GM21447 (cell line): ENCODE data around the gene ZNF77.
"Not testable (repeated sequence)": the region's sequence is repeated elsewhere in the genome, so short reads cannot be mapped to it uniquely, and the experiment has no call there.

Experiments used
- ATAC-seq: cut with Tn5 transposase; IDR thresholded peaks from one replicate; pipeline ENCODE4 v1.9.1; 2021; ENCODE audit not compliant: unreplicated experiment

ZNF77 gene

DNA sequence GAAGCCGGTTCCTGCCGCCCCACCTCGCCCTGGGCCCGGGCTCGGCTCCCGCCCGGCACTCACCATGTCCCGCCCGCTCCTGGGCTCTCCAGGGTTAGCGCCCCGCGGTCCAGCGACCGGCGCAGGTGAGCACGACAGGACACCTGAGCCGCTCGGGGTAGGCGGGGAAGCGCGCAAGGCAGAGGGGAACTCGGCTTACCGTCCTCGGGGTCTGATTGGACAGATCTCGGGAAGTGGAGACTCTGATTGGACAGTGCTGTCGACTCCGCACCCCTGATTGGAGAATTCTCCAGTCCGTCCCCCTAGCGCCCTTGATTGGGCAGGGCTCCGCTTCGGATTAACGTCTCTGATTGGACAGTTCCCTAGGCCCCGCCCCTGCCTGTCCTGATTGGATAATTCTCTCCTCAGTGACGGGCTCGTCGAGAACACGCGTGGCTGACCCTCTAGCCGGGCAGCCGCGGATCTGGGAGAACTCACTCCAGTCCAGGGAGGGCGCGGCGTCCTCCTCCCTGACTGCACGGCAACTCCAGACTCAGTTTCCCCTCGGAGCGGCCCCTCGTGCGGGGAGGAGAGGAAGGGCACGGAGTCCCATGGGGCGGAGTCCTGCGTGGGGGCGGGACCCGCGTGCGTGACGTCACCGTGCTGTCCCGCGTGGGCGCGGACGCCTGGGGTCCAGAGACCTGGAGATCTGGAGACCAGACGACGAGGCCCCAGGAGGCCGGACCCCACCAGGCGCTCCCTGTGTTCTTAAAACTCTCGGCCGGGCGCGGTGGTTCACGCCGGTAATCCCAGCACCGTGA is at the start of gene ZNF77:
Gene ZNF77 (minus strand): TSS at position 197 of the 800 bp plus-strand sequence. CDS start 131 bp downstream, at position 66.
- peak; percentile 97 for ATAC-seq

GRCh38 chr19:2993579-2993978 is 48.8 kb upstream of the ZNF77 start:
- no peak for ATAC-seq

DNA sequence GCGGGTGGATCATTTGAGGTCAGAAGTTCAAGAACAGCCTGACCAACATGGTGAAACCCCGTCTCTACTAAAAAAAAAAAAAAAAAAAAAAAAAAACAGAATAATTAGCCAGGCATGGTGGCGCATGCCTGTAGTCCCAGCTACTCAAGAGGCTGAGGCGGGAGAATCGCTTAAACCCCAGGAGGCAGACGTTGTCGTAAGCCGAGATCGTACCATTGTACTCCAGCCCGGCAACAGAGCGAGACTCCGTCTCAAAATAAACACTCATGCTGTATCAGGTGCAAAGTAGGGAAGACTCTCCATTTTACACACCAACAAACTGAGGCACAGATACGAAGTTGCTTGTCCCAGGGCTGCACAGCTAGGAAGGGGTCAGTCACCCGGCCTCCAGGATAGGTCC is 48.2 kb upstream of the ZNF77 start:
- ATAC-seq = no peak

DNA sequence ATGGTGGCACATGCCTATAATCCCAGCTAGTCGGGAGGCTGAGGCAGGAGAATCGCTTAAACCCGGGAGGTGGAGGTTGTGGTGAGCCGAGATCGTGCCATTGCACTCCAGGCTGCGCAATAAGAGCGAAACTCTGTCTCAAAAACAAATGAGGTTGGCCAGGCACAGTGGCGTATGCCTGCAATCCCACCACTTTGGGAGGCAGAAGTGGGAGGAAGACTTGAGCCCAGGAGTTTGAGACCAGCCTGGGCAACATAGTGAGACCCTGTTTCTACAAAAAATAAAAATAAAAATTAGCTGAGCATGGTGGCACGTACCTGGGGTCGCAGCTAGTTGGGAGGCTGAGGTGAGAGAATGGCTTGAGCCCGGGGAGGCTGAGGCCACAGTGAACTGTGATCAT is 47.6 kb upstream of the ZNF77 start:
- ATAC-seq = not testable (repeated sequence)

DNA sequence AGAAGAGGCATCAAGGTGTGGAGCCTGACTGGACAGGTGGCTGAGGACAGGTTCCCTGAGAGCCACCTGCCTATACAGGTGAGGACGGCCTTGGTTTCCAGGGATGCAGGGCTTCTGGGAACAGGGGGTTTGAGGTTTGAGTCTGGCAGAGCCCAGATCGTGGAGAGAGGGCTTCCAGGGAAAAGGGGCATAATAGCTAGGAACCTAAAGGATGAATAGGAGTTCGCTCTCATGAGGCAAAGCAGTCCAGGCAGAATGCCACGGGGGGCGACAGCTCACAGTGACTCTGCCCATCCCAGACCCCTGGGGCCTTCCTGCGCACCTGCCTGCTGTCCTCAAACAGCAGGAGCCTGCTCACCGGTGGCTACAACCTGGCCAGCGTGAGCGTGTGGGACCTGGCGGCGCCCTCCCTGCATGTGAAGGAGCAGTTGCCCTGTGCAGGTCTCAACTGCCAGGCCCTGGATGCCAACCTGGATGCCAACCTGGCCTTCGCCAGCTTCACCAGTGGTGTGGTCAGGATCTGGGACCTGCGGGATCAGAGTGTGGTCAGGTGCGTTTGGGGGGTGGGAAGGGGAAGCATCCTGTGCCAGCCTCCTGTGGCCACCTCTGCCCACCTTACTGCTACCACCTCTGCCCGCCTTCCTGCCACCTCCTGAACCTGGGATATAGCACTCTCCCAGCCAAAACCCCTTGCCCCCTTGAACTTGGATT is 44.6 kb upstream of the ZNF77 start:
- ATAC-seq = no peak

DNA sequence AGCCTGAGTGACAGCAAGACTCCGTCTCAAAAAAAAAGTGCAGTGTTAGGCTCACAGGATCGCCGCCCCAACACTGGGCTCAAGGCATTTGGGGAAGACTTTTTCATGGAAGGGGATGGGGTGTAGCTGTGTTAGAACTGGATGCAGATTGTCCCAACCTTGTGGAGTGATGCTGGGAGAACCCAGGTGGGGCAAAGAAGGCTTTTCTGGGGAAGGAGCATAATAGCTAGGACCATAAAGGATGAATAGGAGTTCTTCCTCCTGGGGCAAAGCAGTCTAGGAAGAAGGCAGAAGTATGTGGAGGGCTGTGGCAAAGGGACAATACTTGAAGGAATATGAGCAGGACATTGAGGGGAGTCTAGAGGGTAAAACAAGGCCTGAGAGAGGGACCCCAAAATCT is 43.8 kb upstream of the ZNF77 start:
- ATAC-seq = no peak

- no peak for ATAC-seq
These were observed 43.0 kb upstream of the ZNF77 start for GRCh38 chr19:2987797-2988196.

GRCh38 chr19:2986951-2987524 is 42.3 kb upstream of the ZNF77 start:
- no peak for ATAC-seq

DNA sequence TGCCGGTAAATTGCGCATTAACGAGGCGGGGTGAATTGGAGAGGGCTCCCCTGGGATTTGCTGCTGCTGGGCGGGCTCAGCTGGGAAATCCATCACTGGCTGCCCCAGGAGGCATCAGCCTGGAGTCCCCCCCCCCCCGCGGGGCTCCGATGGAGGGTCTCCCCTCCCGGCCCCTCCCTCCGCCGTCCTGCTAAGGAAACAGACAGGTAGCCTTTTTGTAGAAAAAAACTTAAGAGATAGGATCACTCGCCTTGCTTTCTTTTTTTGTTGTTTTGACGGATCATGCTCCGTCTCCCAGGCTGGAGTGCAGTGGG is 39.4 kb upstream of the ZNF77 start:
- no peak for ATAC-seq

- no peak for ATAC-seq
These were observed 38.8 kb upstream of the ZNF77 start for GRCh38 chr19:2983351-2984214.

DNA sequence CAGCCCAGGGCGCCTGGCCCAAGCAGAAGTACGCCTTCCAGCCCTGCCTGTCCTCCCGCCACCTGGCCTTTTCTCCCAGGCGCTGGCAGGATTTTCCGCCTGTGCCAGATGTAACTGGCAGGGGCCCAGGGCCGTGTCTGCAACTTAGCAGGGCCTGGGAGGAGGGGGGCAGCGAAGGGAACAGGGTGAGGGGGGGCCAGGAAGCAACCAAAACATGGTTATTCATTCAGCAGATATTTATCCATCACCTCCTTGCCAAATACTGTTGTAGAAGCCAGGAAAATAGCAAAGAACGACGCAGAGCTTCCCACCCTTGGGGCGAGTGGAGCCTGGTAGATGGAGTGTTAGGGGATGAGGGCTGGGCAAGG is 38.2 kb upstream of the ZNF77 start:
- no peak for ATAC-seq

DNA sequence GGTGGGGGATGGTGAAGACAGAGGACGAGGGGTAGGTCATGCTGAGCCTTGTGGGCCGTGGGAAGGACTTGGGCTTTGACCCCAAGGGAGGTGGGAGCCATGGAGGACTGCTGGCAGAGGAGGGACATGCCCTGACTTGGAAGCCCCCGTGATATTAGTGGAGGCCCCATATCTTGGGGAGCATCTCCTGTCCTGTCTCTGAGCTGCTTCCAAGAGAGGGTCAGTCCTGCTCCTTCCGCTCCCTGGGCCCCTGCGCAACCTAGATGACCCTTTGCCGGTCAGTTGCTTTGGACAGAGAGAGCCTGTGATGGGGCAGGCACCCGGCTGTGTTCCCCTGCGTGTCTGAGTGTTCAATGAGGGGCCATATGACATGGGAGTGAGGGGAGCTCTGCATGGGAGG is 37.8 kb upstream of the ZNF77 start:
- no peak for ATAC-seq

- no peak for ATAC-seq
These were observed 37.1 kb upstream of the ZNF77 start for GRCh38 chr19:2981898-2982297.

DNA sequence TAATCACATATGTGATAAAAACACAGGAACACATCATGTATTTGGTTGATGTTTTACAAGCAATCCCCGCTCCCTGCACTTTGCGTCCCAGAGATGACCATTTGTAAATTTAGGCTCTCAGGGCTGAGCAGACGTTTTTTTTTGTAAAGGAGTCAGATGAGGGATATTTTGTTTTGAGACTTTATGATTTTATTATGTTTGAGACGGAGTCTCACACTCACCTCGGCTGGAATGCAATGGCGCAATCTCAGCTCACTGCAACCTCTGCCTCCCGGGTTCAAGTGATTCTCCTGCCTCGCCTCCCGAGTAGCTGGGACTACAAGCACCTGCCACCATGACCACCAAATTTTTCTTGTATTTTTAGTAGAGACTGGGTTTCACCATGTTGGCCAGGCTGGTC is 34.0 kb upstream of the ZNF77 start:
- ATAC-seq = no peak

DNA sequence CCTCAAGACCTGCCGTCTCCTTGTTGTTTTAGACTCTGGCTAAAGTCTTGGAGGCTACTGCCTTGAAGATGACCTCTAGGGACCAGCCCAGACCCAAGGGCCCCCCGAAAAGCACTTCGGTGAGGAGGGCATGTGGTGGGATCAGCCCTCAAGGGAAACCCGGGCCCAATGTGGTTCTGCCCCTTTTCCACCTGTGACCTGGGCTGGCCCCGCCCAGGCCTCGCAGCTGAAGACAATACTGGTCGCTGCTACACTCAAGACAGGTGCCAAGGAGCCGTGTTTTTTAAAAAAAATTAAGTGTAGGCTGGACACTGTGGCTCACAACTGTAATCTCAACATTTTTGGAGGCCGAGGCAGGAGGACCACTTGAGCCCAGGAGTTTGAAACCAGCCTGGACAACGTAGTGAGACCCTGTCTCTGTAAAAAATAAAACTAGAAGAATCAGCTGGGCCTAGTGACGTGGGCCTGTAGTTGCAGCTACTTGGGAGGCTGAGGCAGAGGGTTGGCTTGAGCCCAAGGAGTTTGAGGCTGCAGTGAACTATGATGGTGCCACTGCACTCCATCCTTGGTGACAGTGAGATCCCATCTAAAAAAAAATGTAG is 33.5 kb upstream of the ZNF77 start:
- no peak for ATAC-seq

DNA sequence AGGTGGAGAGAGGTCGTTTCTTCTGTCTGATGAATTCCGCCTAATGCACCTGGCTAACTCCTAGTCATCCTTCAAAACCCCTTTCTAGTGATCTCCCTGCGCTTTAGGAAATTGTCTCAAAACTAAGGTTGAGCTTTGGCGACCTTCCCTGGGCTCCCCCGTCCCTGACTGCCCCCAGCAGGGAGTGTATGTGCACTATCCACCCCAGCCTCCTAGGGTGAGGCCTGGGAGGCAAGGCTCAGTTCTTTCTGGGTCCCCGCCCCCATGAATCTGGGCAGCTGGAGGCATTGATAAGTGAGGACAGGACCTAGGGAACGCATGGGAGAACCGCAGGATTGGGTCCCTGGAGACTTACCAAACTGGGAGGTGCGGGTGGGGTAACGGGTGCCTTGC is 33.0 kb upstream of the ZNF77 start:
- peak; percentile 15 for ATAC-seq

DNA sequence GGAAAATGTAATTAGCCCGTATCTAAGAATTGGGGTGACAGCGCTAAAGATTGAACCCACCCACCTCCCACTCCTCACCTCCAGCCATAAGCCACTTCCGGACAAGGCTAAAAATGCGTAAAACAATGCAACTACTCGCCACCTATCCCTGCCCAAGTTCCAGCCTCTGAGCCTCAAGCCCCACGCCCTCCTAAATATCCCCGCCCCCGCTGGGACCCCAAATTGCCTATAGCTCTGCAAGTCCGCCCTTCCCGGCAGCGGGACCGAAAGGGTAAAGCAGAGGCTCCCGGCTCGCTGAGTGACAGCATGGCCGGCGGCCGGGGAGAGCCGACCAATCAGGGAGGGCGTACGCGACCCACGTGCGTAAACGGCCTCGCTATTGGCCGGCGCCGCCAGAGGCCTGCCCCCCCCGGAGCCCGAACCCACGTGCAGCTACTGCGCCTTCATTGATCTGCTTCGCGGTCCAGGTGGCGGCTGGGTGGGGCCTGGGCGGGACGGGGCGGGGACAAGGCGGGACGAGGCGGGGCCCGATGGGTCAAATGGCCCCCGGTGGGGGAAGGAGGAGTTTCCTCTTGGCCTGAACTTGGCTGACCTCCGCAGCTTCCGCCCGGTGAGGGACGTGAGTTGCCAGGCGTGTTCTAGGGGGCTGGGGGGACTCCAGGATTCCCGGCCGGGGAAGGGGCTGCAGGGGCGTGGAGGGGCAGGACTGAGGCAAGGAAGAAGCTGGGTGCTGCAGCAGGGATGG is 32.4 kb upstream of the ZNF77 start, which contains the start of gene TLE6:
Gene TLE6 (plus strand): TSS at position 564 of the 745 bp plus-strand sequence. CDS start 670 bp downstream, outside the sequence.
- peak; percentile 89 for ATAC-seq

- ATAC-seq = no peak
These were observed 31.8 kb upstream of the ZNF77 start for GRCh38 chr19:2976609-2977000.

DNA sequence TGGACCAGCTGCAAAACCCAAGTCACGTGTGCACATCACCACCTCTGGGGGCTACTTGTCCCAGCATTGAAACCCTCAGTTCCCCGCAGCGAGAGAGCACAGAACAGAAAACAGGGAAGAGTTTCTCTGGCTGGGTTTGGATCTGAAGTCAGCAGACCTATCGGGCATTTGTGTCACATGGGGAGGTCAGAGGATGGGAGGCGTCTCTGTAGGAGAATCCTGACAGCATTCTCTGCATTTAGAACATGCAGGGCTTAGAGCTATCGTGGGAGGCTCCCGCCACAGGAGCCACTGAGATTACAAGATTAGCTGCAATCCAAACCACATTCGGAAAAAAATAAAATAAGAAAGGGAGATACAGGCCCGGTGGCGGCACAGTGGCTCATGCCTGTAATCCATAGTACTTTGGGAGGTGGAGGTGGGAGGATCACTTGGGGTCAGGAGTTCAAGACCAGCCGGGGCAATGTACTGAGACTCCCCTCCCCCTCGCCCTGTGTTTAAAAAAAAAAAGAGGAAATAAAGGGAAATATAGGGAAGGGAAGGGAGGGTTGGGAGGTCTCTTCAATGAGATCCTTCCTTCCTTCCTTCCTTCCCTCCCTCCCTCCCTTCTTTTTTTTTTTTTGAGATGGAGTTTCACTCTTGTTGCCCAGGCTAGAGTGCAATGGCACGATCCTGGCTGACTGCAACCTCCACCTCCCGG is 29.7 kb upstream of the ZNF77 start:
- ATAC-seq = no peak

DNA sequence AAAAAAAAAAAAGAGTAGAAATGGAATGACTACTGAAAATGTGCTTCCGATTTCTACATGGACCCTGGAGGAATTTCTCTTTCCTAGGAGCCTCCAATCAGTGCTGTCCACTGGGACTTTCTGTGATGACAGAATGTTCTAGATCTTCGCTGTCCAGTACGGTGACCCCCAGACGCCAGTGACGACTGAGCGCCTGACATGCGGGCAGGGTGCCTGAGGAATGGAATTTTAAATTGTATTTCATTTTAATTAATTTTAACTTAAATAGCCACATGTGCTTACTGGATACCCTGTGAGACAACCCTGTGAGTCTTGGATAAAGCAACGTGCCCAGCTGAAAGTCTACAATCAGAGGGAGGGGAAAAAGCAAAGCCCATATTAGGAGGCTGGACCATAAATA is 28.5 kb upstream of the ZNF77 start:
- no peak for ATAC-seq
